HG03060 (cell line): Measurements from ENCODE around the gene PPARD.
"Not testable (repeated sequence)": the region's sequence is repeated elsewhere in the genome, so short reads cannot be mapped to it uniquely, and the experiment has no call there.

ENCODE experiments used
- ATAC-seq: cut with Tn5 transposase; IDR thresholded peaks from one replicate; pipeline ENCODE4 v1.9.1; 2021; ENCODE audit warnings: low read depth, moderate number of reproducible peaks; ENCODE audit not compliant: unreplicated experiment

Gene PPARD

GRCh38 chr6:35311390-35312075 lies 30.8 kb upstream of the PPARD start:
- ATAC-seq: no peak

- no peak for ATAC-seq
Observed at GRCh38 chr6:35312076-35312800, 30.1 kb upstream of the PPARD start.

GRCh38 chr6:35312807-35313206 lies 29.6 kb upstream of the PPARD start:
- no peak for ATAC-seq

GRCh38 chr6:35317483-35318195 lies 24.7 kb upstream of the PPARD start:
- ATAC-seq: no peak

GRCh38 chr6:35318196-35319171 lies 23.9 kb upstream of the PPARD start:
- ATAC-seq: no peak

- no peak for ATAC-seq
Observed at GRCh38 chr6:35319346-35320030, 22.9 kb upstream of the PPARD start.

- ATAC-seq: no peak
Observed at GRCh38 chr6:35320031-35320410, 22.3 kb upstream of the PPARD start.

GRCh38 chr6:35321091-35321490 lies 21.3 kb upstream of the PPARD start:
- no peak for ATAC-seq

GRCh38 chr6:35327349-35328027 lies 14.9 kb upstream of the PPARD start:
- ATAC-seq: no peak

- no peak for ATAC-seq
Observed at GRCh38 chr6:35328108-35328723, 14.1 kb upstream of the PPARD start.

GRCh38 chr6:35328965-35329364 lies 13.4 kb upstream of the PPARD start:
- not testable (repeated sequence) for ATAC-seq

GRCh38 chr6:35330541-35331119 lies 11.7 kb upstream of the PPARD start:
- no peak for ATAC-seq

GRCh38 chr6:35332074-35332887 lies 10.1 kb upstream of the PPARD start:
- not testable (repeated sequence) for ATAC-seq

- ATAC-seq: no peak
Observed at GRCh38 chr6:35341557-35341956, 801 bp upstream of the PPARD start.

- ATAC-seq: no peak
Observed at GRCh38 chr6:35343092-35343834, 905 bp downstream of the PPARD start.

GRCh38 chr6:35343835-35344550 lies 1.6 kb downstream of the PPARD start:
- no peak for ATAC-seq
